ENCODE data around the gene NHERF2.

NHERF2 gene

GRCh38 chr16:1991135-1991551 is 35.6 kb upstream of the NHERF2 start:
- DNase-seq (ENCODE audit: low spot score), result no peak

GRCh38 chr16:1991588-1991947 is 35.1 kb upstream of the NHERF2 start:
- no peak for DNase-seq (ENCODE audit: low spot score)

- DNase-seq (ENCODE audit: low spot score), result peak; percentile 98
Measured at GRCh38 chr16:1991948-1992703, 34.6 kb upstream of the NHERF2 start.

DNA sequence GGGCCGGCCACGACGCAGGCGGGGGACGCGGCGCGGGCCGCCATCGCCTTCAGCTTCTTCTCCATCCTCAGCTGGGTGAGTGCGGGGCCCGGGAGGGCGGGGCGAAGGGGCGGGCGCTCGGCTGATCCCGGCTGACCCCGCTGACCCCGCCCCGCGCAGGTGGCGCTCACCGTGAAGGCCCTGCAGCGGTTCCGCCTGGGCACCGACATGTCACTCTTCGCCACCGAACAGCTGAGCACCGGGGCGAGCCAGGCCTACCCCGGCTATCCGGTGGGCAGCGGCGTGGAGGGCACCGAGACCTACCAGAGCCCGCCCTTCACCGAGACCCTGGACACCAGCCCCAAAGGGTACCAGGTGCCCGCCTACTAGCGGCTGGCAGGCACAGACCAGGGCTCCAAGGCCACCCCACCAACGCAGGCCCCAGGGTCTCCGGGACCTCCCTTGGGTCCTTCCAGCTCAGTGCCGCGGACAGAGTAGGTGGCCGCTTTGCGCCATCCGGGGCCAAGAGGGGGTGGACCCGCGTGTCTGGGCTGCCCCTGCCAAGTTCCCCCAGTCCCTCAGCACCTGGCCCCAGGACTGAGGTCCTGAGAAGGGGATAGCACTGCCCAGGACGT is 33.9 kb upstream of the NHERF2 start:
- DNase-seq (ENCODE audit: low spot score), result no peak

DNA sequence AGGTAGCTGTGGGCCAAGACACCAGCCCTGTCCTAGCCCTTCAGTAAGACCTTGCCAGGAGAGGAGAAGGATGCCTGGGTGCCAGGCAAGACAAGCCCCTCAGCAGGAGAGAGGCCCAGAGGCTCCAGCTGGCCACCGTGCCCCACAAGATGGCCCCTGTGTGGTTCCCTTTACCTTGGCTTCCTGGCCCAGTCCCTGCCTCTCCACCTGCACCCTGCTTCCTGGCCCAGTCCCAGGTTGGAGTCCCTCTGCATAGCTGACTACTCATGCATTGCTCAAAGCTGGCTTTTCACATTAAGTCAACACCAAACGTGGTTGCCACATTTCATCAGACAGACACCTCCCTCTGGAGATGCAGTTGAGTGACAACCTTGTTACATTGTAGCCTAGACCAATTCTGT is 33.0 kb upstream of the NHERF2 start:
- no peak for DNase-seq (ENCODE audit: low spot score)

DNA sequence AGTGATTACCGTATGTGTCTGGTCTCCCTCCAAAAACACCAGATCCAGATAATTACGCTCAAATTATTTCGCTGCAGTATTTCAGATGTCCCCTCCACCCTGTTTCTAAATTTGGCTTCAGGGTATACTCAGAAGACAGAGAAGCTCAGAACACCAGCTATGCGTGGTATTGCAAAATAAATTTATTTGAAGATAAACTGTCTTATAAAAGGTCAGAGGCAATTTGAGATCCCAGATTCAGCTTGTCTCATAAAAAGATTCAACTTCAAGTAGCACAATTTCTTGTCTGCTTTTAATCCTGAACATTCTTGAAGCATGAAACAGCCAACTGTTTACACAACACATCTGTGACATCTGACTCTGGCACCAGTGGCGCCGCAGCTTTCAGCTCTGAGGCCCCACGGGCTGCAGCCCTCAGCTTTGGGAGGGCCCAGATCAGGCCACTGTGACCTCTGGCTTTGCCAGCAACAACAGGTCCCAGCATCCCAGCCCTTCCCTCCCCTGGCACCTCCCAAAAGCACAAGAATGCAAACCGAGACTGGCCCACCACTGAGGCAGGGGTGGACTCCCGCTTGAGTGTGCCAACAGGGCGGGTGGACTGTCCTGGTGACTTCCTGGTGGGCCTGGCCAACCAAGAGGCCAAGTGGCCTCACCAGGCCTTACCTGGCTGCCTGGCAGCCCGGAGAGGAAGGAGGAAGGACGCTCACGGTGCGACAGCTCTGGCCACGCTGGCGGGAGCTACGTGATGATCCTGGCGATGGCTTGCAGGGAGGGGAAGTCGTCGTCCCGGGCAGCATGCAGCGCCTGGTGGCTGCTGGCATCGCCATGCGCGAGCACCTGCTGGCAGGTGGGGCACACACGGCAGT is 29.0 kb upstream of the NHERF2 start:
- no peak for DNase-seq (ENCODE audit: low spot score)

DNA sequence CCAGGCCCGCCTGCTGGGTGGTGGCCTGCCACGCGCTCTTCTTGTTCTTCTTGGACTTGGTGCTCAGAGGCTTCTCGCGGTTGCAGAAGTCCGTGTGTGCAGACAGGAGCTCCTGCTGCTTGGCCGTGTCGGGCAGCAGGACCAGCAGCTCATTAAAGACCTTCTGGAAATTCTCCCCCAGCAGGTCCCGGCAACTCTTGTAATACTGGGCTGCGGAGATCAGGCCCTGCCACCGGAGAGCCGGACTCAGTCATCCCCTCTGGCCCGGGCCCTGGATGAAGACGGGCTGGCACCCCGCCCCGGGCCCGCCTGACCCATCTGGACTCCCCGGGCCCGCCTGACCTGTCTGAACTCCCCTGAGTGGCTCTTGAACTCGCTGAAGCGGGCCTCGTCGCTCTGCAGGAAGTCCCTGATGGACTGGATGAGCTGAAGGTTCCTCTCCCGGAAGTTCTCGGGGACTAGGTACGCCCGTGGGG is 28.3 kb upstream of the NHERF2 start:
- no peak for DNase-seq (ENCODE audit: low spot score)

DNA sequence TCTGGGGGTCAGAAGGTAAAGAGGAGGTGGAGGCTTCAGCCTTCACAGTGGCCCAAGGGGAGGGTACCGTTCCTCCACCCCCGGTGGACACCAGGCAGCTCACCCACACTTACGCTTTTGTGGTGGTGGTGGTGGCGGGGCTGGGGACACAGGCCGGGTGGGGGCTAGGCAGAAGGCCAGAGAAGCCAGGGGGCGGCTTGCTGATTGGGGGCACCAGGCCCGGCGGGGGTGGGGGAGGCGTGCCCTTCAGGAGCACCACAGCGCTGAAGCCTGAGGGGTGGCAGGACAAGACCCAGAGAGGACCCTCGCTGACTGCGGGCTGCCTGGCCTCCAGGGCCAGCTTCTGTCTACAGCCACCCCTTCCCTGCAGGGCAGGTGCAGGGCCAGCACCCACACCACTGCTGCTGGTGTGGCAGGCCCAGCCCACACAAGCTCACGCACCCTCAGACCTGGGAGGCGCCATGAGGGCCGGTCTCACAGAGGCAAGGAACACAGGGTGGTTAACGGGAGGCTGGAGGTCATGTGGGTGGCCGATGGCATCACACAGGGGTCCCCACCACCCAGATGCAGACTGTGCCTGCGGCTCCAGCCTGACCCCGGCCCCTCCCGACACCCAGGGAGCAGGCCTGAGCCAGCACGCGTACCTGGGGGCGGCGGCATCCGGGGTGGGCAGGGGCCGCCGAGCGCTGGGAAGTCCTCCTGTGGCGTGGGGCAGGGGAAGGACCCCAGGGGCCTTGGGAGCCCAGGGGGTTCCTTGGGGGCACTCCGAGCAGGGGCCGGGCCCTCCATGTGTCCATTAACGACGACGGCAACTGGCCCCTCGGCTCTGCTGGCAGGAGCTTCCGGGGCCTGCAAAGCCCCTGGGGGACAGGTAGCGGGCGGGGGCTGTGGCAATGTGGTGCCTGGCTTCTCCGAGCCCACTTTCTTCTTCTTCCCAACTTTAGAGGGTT is 27.6 kb upstream of the NHERF2 start:
- no peak for DNase-seq (ENCODE audit: low spot score)

DNA sequence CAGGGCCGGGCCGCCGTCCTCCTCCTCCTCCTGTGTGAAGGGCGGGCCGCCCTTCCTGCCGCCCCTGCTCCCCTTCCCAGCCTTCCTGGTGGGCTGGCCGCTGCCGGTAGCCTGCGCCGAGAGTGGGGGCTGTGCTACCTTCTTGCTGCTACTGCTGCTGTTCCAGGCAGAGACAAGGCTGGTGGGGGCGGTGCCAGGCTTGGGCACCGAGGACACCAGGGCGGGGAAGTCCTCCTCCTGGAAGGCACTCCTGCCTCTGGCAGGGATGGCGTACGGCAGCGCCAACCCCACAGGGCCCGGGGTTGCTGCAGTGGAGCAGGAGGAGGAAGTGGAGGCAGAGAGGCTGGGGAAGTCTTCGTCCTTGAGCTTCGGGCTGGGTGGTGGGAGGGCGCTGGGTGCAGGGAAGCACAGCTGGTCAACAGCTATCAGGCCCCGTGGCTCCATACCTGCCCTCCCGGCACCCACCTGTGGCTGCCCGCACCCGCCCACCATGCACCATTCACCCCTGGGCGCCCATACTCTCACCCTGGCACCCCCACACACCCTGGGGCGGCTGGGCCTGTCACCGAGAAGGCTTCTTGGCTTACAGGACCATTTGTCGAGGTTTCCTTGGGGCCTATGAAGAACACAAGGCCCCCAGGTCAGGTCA is 26.7 kb upstream of the NHERF2 start:
- no peak for DNase-seq (ENCODE audit: low spot score)

GRCh38 chr16:2001035-2001434 is 25.7 kb upstream of the NHERF2 start:
- DNase-seq (ENCODE audit: low spot score), result no peak

DNA sequence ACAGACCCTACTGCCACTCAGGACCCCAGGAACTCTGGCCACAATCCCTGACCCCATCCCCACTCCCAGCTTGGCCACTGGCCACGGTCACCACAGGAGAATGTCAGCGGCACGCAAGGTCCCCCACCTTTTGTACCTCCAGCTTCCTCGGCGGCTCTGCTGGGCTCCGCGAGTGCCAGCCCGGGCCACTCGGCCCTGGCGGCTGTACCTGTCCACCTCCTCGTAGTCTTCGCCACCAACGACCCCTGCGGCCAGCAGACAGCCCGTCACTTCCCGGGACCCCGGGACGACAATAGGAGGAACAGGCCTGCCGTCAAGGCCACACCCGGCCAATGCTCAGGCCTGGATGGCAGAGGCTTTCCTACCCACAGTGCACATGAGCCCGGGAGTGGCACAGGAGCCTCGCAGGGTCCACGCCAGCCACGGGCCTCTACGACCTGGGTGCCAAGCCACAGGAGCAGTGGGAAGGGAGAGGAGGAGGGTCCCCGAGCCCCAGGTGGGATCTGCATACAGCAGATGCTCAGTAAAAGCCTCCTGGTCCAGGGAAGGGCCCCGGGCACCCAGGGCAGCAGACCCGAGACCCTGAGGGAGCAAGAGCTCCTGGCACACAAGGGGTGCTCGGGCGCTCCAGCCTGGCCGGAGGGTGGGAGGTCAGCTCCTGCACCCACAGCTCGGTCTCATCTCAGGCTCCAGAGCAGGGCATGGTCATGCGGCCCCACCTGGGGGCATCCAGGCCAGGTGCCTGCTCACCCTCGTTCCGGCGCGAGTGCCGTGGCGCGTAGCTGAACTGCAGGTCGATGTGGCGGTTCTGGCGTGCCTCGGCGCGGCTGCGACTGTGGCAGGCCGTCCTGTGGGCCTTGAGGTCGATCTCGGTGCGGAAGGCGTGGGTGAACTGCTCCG is 25.0 kb upstream of the NHERF2 start:
- DNase-seq (ENCODE audit: low spot score), result no peak

DNA sequence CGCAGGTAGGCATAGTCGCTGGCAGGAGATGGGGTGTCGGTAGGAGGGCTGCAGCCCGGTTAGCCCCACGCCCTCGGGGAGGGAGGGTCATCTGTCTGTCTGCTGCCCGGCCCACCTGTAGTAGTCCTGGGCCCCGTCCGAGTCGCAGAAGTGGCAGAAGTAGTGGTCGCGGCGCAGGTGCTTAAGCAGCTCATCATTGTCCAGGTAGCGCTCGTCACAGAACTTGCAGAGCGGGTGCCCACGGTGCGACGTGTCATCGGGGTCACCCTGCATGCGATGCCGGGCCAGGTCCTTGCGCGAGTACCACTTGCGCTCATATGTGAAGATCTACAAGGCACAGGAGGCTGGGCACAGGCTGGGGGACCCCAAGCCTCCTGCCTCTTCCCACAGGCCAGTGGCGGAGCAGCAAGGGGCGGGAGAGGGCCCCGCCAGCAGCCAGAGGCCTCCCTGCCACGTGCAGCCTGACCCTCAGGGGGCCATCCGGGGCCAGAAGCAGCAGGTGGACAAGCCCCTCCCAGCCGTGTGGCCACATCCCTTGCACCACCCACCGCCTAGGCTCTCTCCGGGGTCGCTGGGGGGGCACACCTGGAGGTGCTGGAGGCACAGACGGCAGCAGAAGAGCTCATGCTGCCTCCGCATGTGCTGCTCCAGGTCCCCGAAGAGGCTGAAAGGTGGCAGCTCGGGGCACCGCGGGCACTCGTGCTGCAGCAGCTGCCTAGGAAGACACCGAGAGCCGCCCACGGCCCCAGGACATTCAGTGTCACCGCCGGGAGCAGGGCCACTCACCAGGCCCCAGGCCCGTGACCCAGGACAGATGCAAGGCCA is 24.1 kb upstream of the NHERF2 start:
- no peak for DNase-seq (ENCODE audit: low spot score)

DNA sequence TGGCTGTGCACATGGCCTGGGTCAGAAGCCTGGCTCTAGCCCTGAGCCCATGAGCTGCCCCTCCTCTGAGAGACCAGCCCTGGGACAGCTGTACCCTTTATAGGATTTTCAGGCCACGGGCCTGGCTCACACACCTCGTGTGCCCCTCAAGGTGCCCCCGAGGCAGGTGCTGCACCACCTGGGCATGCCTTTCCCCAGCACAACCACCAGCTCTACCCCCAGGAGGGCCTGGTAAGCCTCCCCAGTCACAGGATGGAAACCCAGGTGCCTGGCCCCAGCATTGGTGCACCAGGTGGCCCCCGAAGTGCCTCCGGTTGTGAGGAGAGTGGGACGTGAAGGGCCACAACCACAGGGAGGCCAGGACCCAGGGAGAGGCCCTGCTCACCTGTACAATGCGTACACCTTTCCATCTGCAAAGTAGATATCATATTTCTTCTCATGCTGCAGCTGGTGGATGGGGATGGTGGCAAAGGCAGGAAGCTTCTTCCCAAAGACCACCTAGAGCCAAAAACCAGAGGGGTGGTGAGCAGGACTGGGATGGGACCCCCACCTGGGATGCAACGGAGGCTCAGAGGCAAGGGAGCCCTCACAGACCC is 23.4 kb upstream of the NHERF2 start:
- DNase-seq (ENCODE audit: low spot score), result no peak

DNA sequence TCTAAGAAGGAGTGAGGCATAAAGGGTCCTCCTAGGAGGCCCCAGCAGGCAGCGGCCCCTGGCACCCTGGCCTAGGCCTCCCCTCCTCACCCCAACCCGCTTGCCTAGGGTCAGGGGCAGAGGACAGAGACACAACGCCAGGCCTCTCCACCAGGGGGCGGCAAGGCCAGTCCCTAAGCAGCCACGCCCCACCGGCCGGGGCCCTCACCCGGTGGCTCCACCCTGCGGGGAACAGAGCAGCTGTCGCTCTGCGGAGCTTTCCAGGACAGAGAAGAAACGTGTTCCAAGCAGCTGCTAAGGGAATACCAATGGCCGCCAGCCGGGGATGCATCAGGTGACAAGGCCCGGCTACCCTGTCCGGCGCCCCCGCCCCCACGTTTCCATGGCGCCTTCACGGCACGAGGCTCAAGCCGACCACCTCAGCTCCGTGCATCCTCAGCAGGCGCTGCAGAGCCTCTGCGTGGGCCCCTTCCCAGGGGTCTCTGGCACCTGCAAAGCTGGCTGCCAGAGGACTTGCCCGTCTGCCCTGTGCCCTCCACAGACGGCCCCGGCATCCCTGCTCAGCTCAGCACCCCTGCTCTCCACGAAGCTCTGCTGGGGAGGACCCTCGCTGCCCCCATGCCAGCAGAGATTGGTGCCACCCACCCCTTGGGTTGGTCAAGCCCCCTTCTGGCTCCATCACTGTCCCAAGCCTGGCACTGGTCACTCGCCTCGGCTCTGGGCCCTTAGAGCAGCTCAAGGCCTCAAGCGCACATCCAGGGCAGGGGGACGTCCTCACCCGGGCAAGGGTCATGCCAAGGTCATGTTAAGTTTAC is 22.7 kb upstream of the NHERF2 start:
- DNase-seq (ENCODE audit: low spot score), result peak; percentile 97

DNA sequence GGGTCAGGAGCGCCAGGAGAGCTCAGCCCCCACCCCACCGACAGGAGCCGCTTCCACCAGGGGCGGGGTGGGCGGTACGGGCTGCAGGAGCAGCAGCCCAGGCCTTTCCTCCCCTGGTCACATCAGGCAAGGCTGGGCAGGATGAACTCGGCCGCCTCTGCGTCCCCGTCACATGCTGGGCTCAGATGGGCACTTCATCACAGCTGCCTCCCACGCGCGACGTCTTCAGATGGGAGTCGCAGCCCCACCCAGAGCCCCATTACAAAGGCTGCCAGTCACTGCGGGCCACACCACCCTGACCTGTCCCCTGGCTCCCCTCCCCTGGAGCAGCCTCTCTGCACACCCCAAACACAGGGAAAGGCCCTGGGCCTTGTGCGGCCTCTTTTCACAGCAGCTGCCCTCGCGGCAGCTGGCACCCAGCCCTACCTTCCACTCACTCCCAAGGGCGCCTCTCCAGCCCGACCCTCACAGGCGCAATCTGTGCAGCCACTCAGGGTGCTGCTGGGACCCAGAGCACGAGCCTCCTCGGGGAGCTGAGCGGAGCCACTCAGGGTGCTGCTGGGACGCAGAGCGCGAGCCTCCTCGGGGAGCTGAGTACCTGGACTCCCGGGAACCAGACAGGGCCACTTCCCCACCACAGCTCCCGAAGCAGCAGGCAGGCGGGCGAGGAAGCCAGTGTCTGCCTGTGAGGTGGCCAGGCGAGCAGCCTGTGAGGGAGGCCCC is 21.7 kb upstream of the NHERF2 start:
- no peak for DNase-seq (ENCODE audit: low spot score)

- DNase-seq (ENCODE audit: low spot score), result no peak
Measured at GRCh38 chr16:2005646-2006045, 21.1 kb upstream of the NHERF2 start.

GRCh38 chr16:2006317-2006716 is 20.4 kb upstream of the NHERF2 start:
- DNase-seq (ENCODE audit: low spot score), result no peak
